ENCODE data around the gene PKHD1.

The PKHD1 gene

DNA sequence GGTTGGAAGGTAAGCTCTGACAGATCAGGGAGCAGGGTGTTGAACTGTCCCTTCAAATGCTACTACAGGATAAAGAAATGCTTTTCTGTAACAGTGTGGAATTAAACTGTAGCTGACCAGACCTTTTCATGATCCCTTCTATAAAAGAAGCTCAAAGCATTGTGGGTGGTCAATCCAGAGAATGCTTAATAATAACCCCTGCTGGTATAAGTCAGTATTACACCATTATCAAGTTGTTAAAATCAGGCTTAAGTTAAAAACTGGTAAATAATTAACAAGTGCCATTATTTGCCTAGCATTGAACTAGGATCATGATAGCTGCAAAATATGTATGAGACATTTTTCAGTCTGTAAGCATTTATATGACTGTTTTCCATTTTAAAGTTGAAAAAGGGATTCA, 468.9 kb downstream of the PKHD1 start:
- no peak overlapping the region for H3K4me2 ChIP-seq (ENCODE audit: low read length)
- H3K14ac ChIP-seq (ENCODE audit: low read length) = no peak overlapping the region
- no peak overlapping the region for H2BK120ac ChIP-seq (ENCODE audit: insufficient read depth, low read length, poor library complexity)
- H3K27ac ChIP-seq (ENCODE audit: low read depth, low read length) = no peak overlapping the region
- H4K12ac ChIP-seq (ENCODE audit: low read depth, low read length) = no peak overlapping the region
- no peak overlapping the region for H2AK5ac ChIP-seq (ENCODE audit: low read length)
- no peak overlapping the region for H3K4ac ChIP-seq (ENCODE audit: low read depth, low read length)
- H2BK12ac ChIP-seq (ENCODE audit: low read length) = no peak overlapping the region
- H3K36me3 ChIP-seq (ENCODE audit: control insufficient read depth in 1 of 2, insufficient read depth in 2 of 2, low read length in 2 of 2) = no peaks in the 10 kb centered on the region
- H3K79me2 ChIP-seq (ENCODE audit: control insufficient read depth, insufficient read depth, low read length, poor library complexity) = no peaks in the 10 kb centered on the region
- no peaks in the 10 kb centered on the region for H3K9me3 ChIP-seq (ENCODE audit: insufficient read depth, low read depth, low read length)
- no peaks in the 10 kb centered on the region for H3K4me1 ChIP-seq (ENCODE audit: control insufficient read depth in 1 of 2, insufficient read depth in 2 of 2, low read length in 2 of 2)
- H3K27me3 ChIP-seq (ENCODE audit: insufficient read depth, low read length) = no peaks in the 10 kb centered on the region
- H3K18ac ChIP-seq (ENCODE audit: low read length) = no peak overlapping the region
- no peak overlapping the region for H3K23ac ChIP-seq (ENCODE audit: low read length)
- H3K9ac ChIP-seq (ENCODE audit: low read length) = no peak overlapping the region
- no peak overlapping the region for H3K4me3 ChIP-seq (ENCODE audit: low read depth, low read length)
- H3K79me1 ChIP-seq (ENCODE audit: low read length) = no peaks in the 10 kb centered on the region
- no peak overlapping the region for H4K91ac ChIP-seq (ENCODE audit: low read depth, low read length)
- H4K8ac ChIP-seq (ENCODE audit: low read depth, low read length) = no peak overlapping the region
- no peak overlapping the region for H2AFZ ChIP-seq (ENCODE audit: insufficient read depth, low read length, poor library complexity)
- peak in 1 of 2 donors; percentile 45 for DNase-seq
- H2BK5ac ChIP-seq (ENCODE audit: low read depth, low read length, poor library complexity) = no peak overlapping the region

DNA sequence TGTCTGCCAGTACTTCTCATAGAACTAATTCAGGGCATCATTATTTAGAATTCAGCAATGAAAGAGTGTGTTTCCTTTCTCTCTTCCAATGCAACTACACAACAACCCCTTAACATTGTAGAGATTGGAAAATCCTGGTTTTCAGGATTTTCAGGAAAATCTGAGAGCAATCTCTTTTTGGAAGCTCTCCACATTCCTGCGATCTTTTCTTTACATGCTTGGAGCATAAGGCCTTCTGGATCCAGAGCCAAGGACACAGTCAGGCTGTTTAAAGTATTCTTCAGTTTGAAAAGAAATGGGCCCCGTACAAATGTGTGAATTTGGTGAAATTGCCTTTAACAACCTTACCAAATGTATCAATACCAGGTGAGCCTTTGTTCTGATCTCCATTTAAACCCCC, 469.7 kb downstream of the PKHD1 start:
- no peak overlapping the region for H2BK12ac ChIP-seq (ENCODE audit: low read length)
- no peak overlapping the region for H3K4me3 ChIP-seq (ENCODE audit: low read depth, low read length)
- H3K9me3 ChIP-seq (ENCODE audit: insufficient read depth, low read depth, low read length) = no peaks in the 10 kb centered on the region
- H3K14ac ChIP-seq (ENCODE audit: low read length) = no peak overlapping the region
- no peak overlapping the region for H2AFZ ChIP-seq (ENCODE audit: insufficient read depth, low read length, poor library complexity)
- no peak overlapping the region for H3K18ac ChIP-seq (ENCODE audit: low read length)
- H4K91ac ChIP-seq (ENCODE audit: low read depth, low read length) = no peak overlapping the region
- no peak overlapping the region for H2BK5ac ChIP-seq (ENCODE audit: low read depth, low read length, poor library complexity)
- H2AK5ac ChIP-seq (ENCODE audit: low read length) = no peak overlapping the region
- no CpG with 5 or more reads among the region's 2 CpGs for WGBS (ENCODE audit: extremely low coverage, insufficient coverage, insufficient read length)
- H3K27me3 ChIP-seq (ENCODE audit: insufficient read depth, low read length) = no peaks in the 10 kb centered on the region
- no peak overlapping the region for H4K8ac ChIP-seq (ENCODE audit: low read depth, low read length)
- no peak overlapping the region for H3K4ac ChIP-seq (ENCODE audit: low read depth, low read length)
- H4K12ac ChIP-seq (ENCODE audit: low read depth, low read length) = no peak overlapping the region
- no peaks in the 10 kb centered on the region for H3K4me1 ChIP-seq (ENCODE audit: control insufficient read depth in 1 of 2, insufficient read depth in 2 of 2, low read length in 2 of 2)
- no peaks in the 10 kb centered on the region for H3K79me2 ChIP-seq (ENCODE audit: control insufficient read depth, insufficient read depth, low read length, poor library complexity)
- no peak overlapping the region for H3K9ac ChIP-seq (ENCODE audit: low read length)
- no peaks in the 10 kb centered on the region for H3K36me3 ChIP-seq (ENCODE audit: control insufficient read depth in 1 of 2, insufficient read depth in 2 of 2, low read length in 2 of 2)
- peak in 1 of 2 donors; percentile 65 for DNase-seq
- H3K79me1 ChIP-seq (ENCODE audit: low read length) = no peaks in the 10 kb centered on the region
- no peak overlapping the region for H3K23ac ChIP-seq (ENCODE audit: low read length)
- H2BK120ac ChIP-seq (ENCODE audit: insufficient read depth, low read length, poor library complexity) = no peak overlapping the region
- H3K27ac ChIP-seq (ENCODE audit: low read depth, low read length) = no peak overlapping the region
- H3K4me2 ChIP-seq (ENCODE audit: low read length) = no peak overlapping the region

DNA sequence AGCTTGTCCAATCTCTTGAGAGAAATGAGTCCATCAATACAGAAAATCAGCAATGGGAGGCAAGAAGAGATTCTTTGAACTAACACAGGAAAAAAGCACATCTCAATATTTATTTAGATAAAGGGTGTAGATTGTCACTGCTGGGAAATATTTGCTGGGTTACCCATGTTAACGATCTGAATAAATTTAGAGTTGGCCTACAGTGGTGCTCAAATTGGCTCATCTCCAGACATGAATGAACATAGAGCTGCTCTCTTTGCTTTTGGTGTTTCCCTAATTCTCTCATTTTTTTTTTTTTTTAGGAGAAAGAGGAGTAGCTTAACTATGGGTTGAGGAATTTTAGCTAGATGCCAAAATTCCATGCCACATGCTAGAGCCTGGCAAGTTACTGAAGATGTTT, 471.2 kb downstream of the PKHD1 start:
- no peak for DNase-seq
- Histone ChIP-seq H4K91ac (ENCODE audit: low read depth, low read length) (no peak overlapping the region), H3K79me1 (ENCODE audit: low read length) (peaks cover 2% of the 10 kb centered on the region), H2BK5ac (ENCODE audit: low read depth, low read length, poor library complexity) (no peak overlapping the region), H3K36me3 (ENCODE audit: control insufficient read depth in 1 of 2, insufficient read depth in 2 of 2, low read length in 2 of 2) (no peaks in the 10 kb centered on the region), H3K27me3 (ENCODE audit: insufficient read depth, low read length) (no peaks in the 10 kb centered on the region), H4K12ac (ENCODE audit: low read depth, low read length) (no peak overlapping the region), H4K8ac (ENCODE audit: low read depth, low read length) (no peak overlapping the region), H3K4me3 (ENCODE audit: low read depth, low read length) (no peak overlapping the region), H3K27ac (ENCODE audit: low read depth, low read length) (no peak overlapping the region), H3K14ac (ENCODE audit: low read length) (no peak overlapping the region), H3K23ac (ENCODE audit: low read length) (no peak overlapping the region), H2BK12ac (ENCODE audit: low read length) (no peak overlapping the region), H3K4me1 (ENCODE audit: control insufficient read depth in 1 of 2, insufficient read depth in 2 of 2, low read length in 2 of 2) (no peaks in the 10 kb centered on the region), H3K9me3 (ENCODE audit: insufficient read depth, low read depth, low read length) (no peaks in the 10 kb centered on the region), H3K4me2 (ENCODE audit: low read length) (no peak overlapping the region), H3K79me2 (ENCODE audit: control insufficient read depth, insufficient read depth, low read length, poor library complexity) (no peaks in the 10 kb centered on the region), H2BK120ac (ENCODE audit: insufficient read depth, low read length, poor library complexity) (no peak overlapping the region), H2AFZ (ENCODE audit: insufficient read depth, low read length, poor library complexity) (no peak overlapping the region), H2AK5ac (ENCODE audit: low read length) (no peak overlapping the region), H3K9ac (ENCODE audit: low read length) (no peak overlapping the region), H3K4ac (ENCODE audit: low read depth, low read length) (no peak overlapping the region), H3K18ac (ENCODE audit: low read length) (no peak overlapping the region)
- WGBS (ENCODE audit: extremely low coverage, insufficient coverage, insufficient read length) = no CpG with 5 or more reads among the region's 1 CpG

DNA sequence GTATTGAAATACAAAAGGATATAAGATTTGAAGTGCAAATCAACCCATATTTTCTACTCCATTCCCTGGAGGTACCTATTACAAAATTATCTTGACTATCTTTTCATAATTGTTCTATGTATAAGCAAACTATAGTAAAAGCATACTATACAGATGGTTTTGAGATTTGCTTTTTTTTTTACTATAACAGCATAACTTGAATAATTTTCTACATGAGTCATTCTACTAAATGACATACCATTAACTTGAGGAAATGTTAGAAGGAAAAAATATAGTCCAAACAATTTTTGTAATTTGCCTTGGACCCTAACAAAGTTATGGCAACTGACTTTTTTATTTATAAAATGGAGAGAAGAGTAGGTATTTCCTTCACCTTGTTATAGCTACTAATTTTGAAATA, 472.7 kb downstream of the PKHD1 start:
- no peak overlapping the region for H3K4ac ChIP-seq (ENCODE audit: low read depth, low read length)
- H3K14ac ChIP-seq (ENCODE audit: low read length) = no peak overlapping the region
- H3K79me2 ChIP-seq (ENCODE audit: control insufficient read depth, insufficient read depth, low read length, poor library complexity) = no peaks in the 10 kb centered on the region
- H4K8ac ChIP-seq (ENCODE audit: low read depth, low read length) = no peak overlapping the region
- no peak overlapping the region for H4K91ac ChIP-seq (ENCODE audit: low read depth, low read length)
- peaks cover 7% of the 10 kb centered on the region for H3K79me1 ChIP-seq (ENCODE audit: low read length)
- H3K27ac ChIP-seq (ENCODE audit: low read depth, low read length) = no peak overlapping the region
- H3K9ac ChIP-seq (ENCODE audit: low read length) = no peak overlapping the region
- H3K36me3 ChIP-seq (ENCODE audit: control insufficient read depth in 1 of 2, insufficient read depth in 2 of 2, low read length in 2 of 2) = no peaks in the 10 kb centered on the region
- H2AK5ac ChIP-seq (ENCODE audit: low read length) = no peak overlapping the region
- H3K4me1 ChIP-seq (ENCODE audit: control insufficient read depth in 1 of 2, insufficient read depth in 2 of 2, low read length in 2 of 2) = peaks cover 0 to 3% of the 10 kb centered on the region in 2 experiments
- no peak overlapping the region for H3K18ac ChIP-seq (ENCODE audit: low read length)
- no peak overlapping the region for H2BK120ac ChIP-seq (ENCODE audit: insufficient read depth, low read length, poor library complexity)
- no peak overlapping the region for H2BK5ac ChIP-seq (ENCODE audit: low read depth, low read length, poor library complexity)
- no peak overlapping the region for H3K4me3 ChIP-seq (ENCODE audit: low read depth, low read length)
- H3K27me3 ChIP-seq (ENCODE audit: insufficient read depth, low read length) = no peaks in the 10 kb centered on the region
- H3K23ac ChIP-seq (ENCODE audit: low read length) = no peak overlapping the region
- no peak overlapping the region for H2BK12ac ChIP-seq (ENCODE audit: low read length)
- H2AFZ ChIP-seq (ENCODE audit: insufficient read depth, low read length, poor library complexity) = no peak overlapping the region
- H3K9me3 ChIP-seq (ENCODE audit: insufficient read depth, low read depth, low read length) = no peaks in the 10 kb centered on the region
- H3K4me2 ChIP-seq (ENCODE audit: low read length) = no peak overlapping the region
- peak in 1 of 2 donors; percentile 60 for DNase-seq
- H4K12ac ChIP-seq (ENCODE audit: low read depth, low read length) = no peak overlapping the region

DNA sequence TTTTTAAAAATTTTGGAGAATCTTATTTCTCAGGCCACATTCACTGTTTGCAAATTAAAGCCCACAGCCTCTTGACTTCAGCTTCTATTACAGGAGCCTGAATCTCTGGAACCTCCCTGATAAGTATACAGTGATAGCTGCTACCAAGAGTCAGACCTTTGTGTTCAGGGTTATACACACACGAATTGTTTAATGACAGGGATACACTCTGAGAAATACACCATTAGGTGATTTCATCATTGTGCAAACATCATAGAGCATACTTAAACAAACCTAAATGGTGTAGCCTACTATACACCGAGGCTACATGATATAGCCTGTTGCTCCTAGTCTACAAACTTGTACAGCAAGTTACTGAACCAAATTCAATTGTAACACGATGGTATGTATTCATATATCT, 473.9 kb downstream of the PKHD1 start:
- Histone ChIP-seq H3K79me2 (ENCODE audit: control insufficient read depth, insufficient read depth, low read length, poor library complexity) (no peaks in the 10 kb centered on the region), H3K14ac (ENCODE audit: low read length) (no peak overlapping the region), H2AK5ac (ENCODE audit: low read length) (no peak overlapping the region), H3K79me1 (ENCODE audit: low read length) (peaks cover 13% of the 10 kb centered on the region), H2BK120ac (ENCODE audit: insufficient read depth, low read length, poor library complexity) (no peak overlapping the region), H3K36me3 (ENCODE audit: control insufficient read depth in 1 of 2, insufficient read depth in 2 of 2, low read length in 2 of 2) (no peaks in the 10 kb centered on the region), H3K18ac (ENCODE audit: low read length) (no peak overlapping the region), H3K4me1 (ENCODE audit: control insufficient read depth in 1 of 2, insufficient read depth in 2 of 2, low read length in 2 of 2) (peaks cover 3 to 7% of the 10 kb centered on the region in 2 experiments), H3K4me2 (ENCODE audit: low read length) (no peak overlapping the region), H3K9ac (ENCODE audit: low read length) (no peak overlapping the region), H3K9me3 (ENCODE audit: insufficient read depth, low read depth, low read length) (peaks cover 1% of the 10 kb centered on the region), H2BK5ac (ENCODE audit: low read depth, low read length, poor library complexity) (no peak overlapping the region), H3K27ac (ENCODE audit: low read depth, low read length) (no peak overlapping the region), H3K23ac (ENCODE audit: low read length) (no peak overlapping the region), H4K8ac (ENCODE audit: low read depth, low read length) (no peak overlapping the region), H3K27me3 (ENCODE audit: insufficient read depth, low read length) (no peaks in the 10 kb centered on the region), H2AFZ (ENCODE audit: insufficient read depth, low read length, poor library complexity) (no peak overlapping the region), H3K4me3 (ENCODE audit: low read depth, low read length) (no peak overlapping the region), H4K12ac (ENCODE audit: low read depth, low read length) (no peak overlapping the region), H3K4ac (ENCODE audit: low read depth, low read length) (no peak overlapping the region), H2BK12ac (ENCODE audit: low read length) (no peak overlapping the region), H4K91ac (ENCODE audit: low read depth, low read length) (no peak overlapping the region)
- no peak for DNase-seq
- WGBS (ENCODE audit: extremely low coverage, insufficient coverage, insufficient read length) = no CpG with 5 or more reads among the region's 3 CpGs

All from trophoblast cell (in vitro differentiated cells and primary cell).